GM11168 (cell line): ENCODE data around the gene DDX3X.
"Not testable (repeated sequence)": the region's sequence is repeated elsewhere in the genome, so short reads cannot be mapped to it uniquely, and the experiment has no call there.

ENCODE experiments used
- in situ Hi-C: fragments of 300-500 bp; cut with MboI; formaldehyde crosslinking; loops from one replicate; pipeline ENCODE4 v1.12.0; 2022; ENCODE audit warnings: low sequenced_read_pairs; ENCODE audit not compliant: unreplicated experiment

Gene DDX3X

GRCh38 chrX:41333744-41334362, at the start of gene DDX3X:
Gene DDX3X, plus strand, starts transcription at chrX:41334162. Its CDS starts 91 bp downstream, at chrX:41334253.
- in situ Hi-C loops: no loop called here

DNA sequence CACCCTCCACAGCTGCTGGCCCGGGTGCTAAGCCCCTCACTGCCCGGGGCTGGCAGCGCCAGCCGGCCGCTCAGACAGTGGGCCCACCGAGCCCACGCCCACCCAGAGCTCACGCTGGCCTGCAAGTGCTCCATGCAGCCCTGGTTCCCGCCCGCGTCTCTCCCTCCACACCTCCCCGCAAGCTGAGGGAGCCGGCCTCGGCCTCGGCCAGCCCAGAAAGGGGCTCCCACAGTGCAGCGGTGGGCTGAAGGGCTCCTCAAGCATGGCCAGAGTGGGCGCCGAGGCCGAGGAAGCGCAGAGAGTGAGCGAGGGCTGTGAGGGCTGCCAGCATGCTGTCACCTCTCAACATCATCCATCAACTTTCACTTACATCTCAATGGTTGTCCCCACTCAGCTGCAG, 48.0 kb upstream of the DDX3X start:
- in situ Hi-C loops: not testable (repeated sequence)

- in situ Hi-C loops: no loop called here
These were observed 45.3 kb upstream of the DDX3X start for GRCh38 chrX:41288641-41289040.

GRCh38 chrX:41289095-41289494, 44.9 kb upstream of the DDX3X start:
- in situ Hi-C loops: no loop called here

DNA sequence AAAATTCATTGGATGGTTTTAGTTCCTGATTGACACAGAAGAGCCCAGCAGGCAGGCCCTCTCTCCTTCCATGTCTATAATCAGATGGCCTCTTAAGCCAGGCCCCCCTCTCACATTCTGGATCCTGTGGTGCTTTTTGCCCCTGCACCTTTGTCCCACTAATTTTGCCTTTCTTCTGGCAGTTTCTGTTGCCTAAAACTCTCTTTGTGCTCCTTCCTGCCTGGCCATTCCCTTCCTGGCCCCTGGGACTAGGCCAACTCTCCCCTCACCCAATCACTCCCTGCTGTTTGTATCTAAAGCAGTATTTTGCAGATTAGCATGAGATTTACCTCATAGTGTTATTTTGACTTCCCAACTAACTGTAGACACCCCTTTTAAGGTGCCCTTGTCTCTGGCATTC, 42.7 kb upstream of the DDX3X start:
- in situ Hi-C loops: no loop called here

GRCh38 chrX:41293269-41293668, 40.7 kb upstream of the DDX3X start:
- in situ Hi-C loops: no loop called here

DNA sequence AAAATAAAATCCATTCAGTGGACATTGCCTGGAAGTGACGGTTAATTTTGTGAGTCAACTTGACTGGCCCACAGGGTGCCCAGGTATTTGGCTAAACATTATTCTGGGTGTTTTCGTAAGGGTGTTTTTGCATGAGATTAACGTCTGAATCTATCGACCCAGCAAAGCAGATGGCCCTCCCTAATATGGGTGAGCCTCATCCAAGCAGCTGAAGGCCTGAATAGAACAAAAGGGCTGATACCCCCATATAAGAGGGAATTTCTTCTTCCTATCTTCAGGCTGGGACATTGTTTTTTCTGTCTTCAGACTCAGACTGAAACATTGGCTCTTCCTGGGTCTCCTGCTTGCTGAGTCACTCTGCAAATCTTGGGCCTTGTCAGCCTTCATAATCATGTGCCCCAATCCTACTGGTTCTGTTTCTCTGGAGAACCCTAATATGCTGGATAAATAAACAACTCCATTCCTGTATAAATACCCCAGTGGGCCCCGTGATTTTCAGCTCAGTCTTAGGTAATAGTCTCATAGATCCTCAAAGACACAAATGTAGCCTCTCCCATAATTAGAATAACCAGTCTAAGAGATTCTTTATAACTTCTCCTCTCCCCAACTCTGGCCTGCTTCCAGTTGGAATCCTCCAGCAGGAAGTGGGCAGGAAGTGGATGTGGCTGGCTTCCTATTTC, 33.1 kb upstream of the DDX3X start:
- in situ Hi-C loops: no loop called here

DNA sequence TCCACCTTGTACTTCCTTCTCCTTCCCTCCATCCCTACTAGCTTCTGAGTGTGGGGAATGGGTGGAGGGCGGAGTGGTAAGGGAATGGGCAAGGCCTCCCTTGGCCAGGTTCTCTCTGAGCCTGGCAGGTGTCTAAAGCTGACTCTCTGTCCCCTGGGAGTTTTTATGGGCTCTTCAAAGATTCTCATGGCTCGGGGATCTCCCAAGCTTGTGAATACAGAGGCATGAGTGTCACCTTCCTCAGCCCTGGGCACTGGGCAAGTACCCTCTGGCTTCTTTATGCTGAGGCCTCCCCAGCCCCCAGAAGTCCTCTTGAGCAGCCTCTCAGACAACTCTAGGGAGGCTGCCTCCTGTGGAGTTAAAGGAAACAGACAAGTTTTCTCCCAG, 32.5 kb upstream of the DDX3X start:
- in situ Hi-C loops: no loop called here

DNA sequence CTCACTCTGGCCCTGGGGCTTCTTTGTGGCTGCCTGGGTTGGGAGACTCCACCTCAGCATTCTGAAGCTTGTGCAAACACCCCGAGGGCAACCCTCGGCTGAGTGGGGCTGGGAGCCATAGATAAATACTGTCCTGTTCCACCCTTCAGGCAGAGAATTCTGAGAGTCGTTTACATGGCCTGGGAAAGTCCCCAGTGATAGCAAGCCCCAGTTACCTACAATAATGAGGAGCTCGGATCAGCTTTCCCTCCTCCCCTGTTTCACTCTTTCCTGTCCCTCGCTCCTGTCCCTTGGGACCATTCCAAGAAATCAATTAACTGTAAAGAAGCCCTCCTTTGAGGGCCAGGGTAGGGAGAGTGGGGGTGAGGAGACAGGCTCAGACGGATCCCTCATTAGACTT, 31.6 kb upstream of the DDX3X start:
- in situ Hi-C loops: no loop called here

DNA sequence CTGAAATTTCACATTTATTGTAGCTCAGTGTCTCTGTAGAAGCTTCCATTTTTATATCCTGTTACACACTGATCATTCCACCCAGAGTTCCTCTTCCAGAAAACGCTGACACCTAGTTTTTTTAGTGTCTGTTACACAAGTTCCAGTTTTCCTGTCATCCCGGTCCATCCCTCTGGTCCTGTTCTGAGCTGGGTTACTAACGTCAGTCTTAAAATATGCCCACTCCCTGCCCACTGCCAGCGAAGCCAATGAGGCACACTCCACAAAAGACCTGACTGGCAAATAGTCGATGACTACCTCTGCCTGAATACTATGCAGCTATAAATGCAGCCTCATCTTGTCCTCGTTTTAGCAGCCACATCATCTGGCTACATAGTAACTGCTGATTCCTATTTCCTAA, 30.9 kb upstream of the DDX3X start:
- in situ Hi-C loops: no loop called here

DNA sequence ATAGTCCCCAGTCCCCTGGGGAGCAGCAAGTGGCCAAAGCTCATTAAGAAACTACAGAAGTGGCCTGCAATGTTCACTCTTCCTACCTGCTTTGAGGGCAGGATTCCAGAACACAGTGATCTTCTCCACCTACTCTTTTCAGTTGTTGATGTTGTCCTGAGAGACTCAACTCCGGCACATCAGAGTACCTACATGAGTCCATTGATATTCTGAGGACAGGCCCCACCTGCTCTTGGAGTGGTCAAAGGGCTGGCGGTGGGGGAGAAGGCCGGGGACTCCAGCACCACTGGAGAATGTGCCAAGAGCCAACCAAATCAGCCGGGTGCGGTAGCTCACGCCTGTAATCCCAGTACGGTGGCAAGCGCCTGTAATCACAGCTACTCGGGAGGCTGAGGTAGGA, 29.8 kb upstream of the DDX3X start:
- in situ Hi-C loops: no loop called here

- in situ Hi-C loops: no loop called here
These were observed 24.9 kb upstream of the DDX3X start for GRCh38 chrX:41308884-41309647.

- in situ Hi-C loops: no loop called here
These were observed 21.2 kb upstream of the DDX3X start for GRCh38 chrX:41312786-41313185.

DNA sequence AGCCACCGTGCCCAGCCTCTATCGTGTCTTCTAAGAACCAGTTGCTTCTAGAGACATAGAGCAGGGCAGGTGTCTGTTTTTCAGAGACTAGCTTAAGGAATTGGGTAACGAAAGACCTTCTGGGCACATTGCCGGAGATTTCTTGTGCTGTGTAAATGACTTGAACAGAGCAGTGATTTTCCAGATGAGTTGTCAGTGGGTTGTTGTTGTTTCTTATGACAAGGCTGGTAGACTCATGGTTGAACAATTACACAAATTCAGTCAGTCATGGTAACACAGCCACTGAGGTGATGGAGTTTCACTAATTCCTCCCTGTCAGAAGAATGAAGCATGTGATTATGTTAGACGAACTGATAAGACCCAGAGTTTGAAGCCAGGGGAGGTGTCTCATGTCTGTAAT, 20.5 kb upstream of the DDX3X start:
- in situ Hi-C loops: no loop called here

GRCh38 chrX:41314204-41314603, 19.8 kb upstream of the DDX3X start:
- in situ Hi-C loops: no loop called here

GRCh38 chrX:41314881-41315280, 19.1 kb upstream of the DDX3X start:
- in situ Hi-C loops: no loop called here

DNA sequence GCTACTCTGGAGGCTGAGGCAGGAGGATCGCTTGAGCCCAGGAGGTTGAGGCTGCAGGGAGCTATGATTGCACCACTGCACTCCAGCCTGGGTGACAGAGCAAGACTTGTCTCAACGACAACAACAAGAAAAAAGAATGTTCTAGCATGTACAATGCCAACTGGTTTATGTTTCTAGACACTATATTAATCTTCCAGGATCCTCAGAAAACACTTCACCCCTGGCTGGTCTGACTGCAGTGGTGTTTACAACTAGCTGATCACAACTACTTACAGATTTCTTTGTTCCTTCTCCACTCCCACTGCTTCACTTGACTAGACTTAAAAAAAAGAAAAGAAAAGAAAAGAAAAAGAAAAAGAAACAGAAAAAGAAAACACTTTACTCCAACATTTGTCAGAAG, 17.7 kb upstream of the DDX3X start:
- in situ Hi-C loops: not testable (repeated sequence)

- in situ Hi-C loops: no loop called here
These were observed 16.3 kb upstream of the DDX3X start for GRCh38 chrX:41317477-41318208.

DNA sequence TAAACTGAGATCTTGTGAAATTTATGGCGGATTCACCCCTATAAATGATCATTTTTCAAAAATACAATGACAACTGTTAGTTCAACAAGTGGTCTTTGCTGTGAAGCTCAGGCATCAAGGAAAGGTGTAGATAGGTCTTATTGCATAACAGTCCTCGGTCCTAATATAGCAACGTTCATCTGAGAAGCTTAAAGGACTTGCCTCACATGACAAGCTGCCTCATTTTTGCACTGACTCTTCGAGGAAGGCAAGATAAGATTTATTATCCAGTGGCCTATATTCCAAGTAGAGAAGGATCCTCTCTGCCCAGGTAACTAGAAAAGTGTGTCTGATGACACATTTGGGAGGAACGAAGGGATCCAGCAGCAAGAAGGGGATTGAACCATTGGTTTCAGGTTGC, 13.6 kb upstream of the DDX3X start:
- in situ Hi-C loops: no loop called here

- in situ Hi-C loops: no loop called here
These were observed 10.9 kb upstream of the DDX3X start for GRCh38 chrX:41322821-41323603.
